SK-N-SH treated with all-trans-retinoic acid at 6 μM for 48 hours (cell line): ENCODE results near the gene PLCL2.

Source experiments
- ATAC-seq: fragments of 200-7000 bp; cut with Tn5 transposase; 3 replicates; pipeline ENCODE4 v1.9.1; 2020; ENCODE audit warnings: mild to moderate bottlenecking, moderate library complexity
- ARNTL ChIP-seq: fragments of 450-650 bp; formaldehyde crosslinking; IDR thresholded peaks from 2 replicates; pipeline ENCODE4 v1.5.0; 2020; ENCODE audit warnings: low read depth, mild to moderate bottlenecking, moderate library complexity, borderline replicate concordance
- CREB5 ChIP-seq: fragments of 250-450 bp; sonication (Bioruptor Pico); IDR thresholded peaks from 2 replicates; pipeline ENCODE4 v1.5.1; 2020; ENCODE audit warnings: low read depth, mild to moderate bottlenecking, moderate library complexity
- CSDC2 ChIP-seq: fragments of 250-450 bp; sonication (Bioruptor Pico); IDR thresholded peaks from 2 replicates; pipeline ENCODE4 v1.5.0; 2020; ENCODE audit warnings: mild to moderate bottlenecking, moderate library complexity
- CSRNP3 ChIP-seq: fragments of 250-450 bp; sonication (Bioruptor Pico); IDR thresholded peaks from 2 replicates; pipeline ENCODE4 v1.5.1; 2021; ENCODE audit warnings: mild to moderate bottlenecking, moderate library complexity
- GLIS3 ChIP-seq: fragments of 250-450 bp; sonication (Bioruptor Pico); IDR thresholded peaks from 2 replicates; pipeline ENCODE4 v1.5.0; 2020; ENCODE audit warnings: mild to moderate bottlenecking, moderate library complexity
- ISL1 ChIP-seq: fragments of 250-450 bp; sonication (Bioruptor Pico); IDR thresholded peaks from 2 replicates; pipeline ENCODE4 v2.1.2; 2022; ENCODE audit warnings: mild to moderate bottlenecking, moderate library complexity
- OSR1 ChIP-seq: fragments of 250-450 bp; sonication (Bioruptor Pico); IDR thresholded peaks from 2 replicates; pipeline ENCODE4 v1.8.0; 2022; ENCODE audit warnings: moderate library complexity, mild to moderate bottlenecking, inconsistent platforms
- PATZ1 ChIP-seq: fragments of 250-450 bp; sonication (Bioruptor Pico); IDR thresholded peaks from 2 replicates; pipeline ENCODE4 v1.8.0; 2020; ENCODE audit warnings: mild to moderate bottlenecking, moderate library complexity, borderline replicate concordance
- POU6F1 ChIP-seq: fragments of 250-450 bp; sonication (Bioruptor Pico); IDR thresholded peaks from 2 replicates; pipeline ENCODE4 v1.8.0; 2021; ENCODE audit warnings: low read depth, mild to moderate bottlenecking, moderate library complexity, borderline replicate concordance
- PPARA ChIP-seq: fragments of 250-450 bp; sonication (Bioruptor Pico); IDR thresholded peaks from 2 replicates; pipeline ENCODE4 v1.5.0; 2020; ENCODE audit warnings: mild to moderate bottlenecking, borderline replicate concordance
- RARB ChIP-seq: fragments of 250-450 bp; sonication (Bioruptor Pico); IDR thresholded peaks from 2 replicates; pipeline ENCODE4 v1.8.0; 2021; ENCODE audit warnings: mild to moderate bottlenecking, moderate library complexity
- SNAI2 ChIP-seq: fragments of 250-450 bp; sonication (Bioruptor Pico); IDR thresholded peaks from 2 replicates; pipeline ENCODE4 v1.5.0; 2020; ENCODE audit warnings: mild to moderate bottlenecking, moderate library complexity
- TCF4 ChIP-seq: fragments of 250-450 bp; sonication (Bioruptor Pico); IDR thresholded peaks from 2 replicates; pipeline ENCODE4 v1.8.0; 2021; ENCODE audit warnings: mild to moderate bottlenecking, moderate library complexity, borderline replicate concordance
- TOX ChIP-seq: fragments of 250-450 bp; sonication (Bioruptor Pico); IDR thresholded peaks from 2 replicates; pipeline ENCODE4 v1.8.0; 2021; ENCODE audit warnings: mild to moderate bottlenecking, moderate library complexity, borderline replicate concordance
- ZC3H10 ChIP-seq: fragments of 250-450 bp; sonication (Bioruptor Pico); IDR thresholded peaks from 2 replicates; pipeline ENCODE4 v1.5.1; 2021; ENCODE audit warnings: mild to moderate bottlenecking, moderate library complexity
- ZFP3 ChIP-seq: fragments of 250-450 bp; sonication (Bioruptor Pico); IDR thresholded peaks from 2 replicates; pipeline ENCODE4 v1.5.0; 2020; ENCODE audit warnings: mild to moderate bottlenecking, moderate library complexity
- ZFP30 ChIP-seq: fragments of 450-650 bp; formaldehyde crosslinking; IDR thresholded peaks from 2 replicates; pipeline ENCODE4 v1.5.0; 2022; ENCODE audit warnings: mild to moderate bottlenecking, moderate library complexity
- ZNF565 ChIP-seq: fragments of 450-650 bp; formaldehyde crosslinking; conservative IDR thresholded peaks from 2 replicates; pipeline ENCODE4 v1.5.0; 2020; ENCODE audit warnings: low read depth, mild to moderate bottlenecking, moderate library complexity
- ZNF70 ChIP-seq: fragments of 450-650 bp; formaldehyde crosslinking; IDR thresholded peaks from 2 replicates; pipeline ENCODE4 v1.5.0; 2020; ENCODE audit warnings: mild to moderate bottlenecking, moderate library complexity

PLCL2 gene

DNA sequence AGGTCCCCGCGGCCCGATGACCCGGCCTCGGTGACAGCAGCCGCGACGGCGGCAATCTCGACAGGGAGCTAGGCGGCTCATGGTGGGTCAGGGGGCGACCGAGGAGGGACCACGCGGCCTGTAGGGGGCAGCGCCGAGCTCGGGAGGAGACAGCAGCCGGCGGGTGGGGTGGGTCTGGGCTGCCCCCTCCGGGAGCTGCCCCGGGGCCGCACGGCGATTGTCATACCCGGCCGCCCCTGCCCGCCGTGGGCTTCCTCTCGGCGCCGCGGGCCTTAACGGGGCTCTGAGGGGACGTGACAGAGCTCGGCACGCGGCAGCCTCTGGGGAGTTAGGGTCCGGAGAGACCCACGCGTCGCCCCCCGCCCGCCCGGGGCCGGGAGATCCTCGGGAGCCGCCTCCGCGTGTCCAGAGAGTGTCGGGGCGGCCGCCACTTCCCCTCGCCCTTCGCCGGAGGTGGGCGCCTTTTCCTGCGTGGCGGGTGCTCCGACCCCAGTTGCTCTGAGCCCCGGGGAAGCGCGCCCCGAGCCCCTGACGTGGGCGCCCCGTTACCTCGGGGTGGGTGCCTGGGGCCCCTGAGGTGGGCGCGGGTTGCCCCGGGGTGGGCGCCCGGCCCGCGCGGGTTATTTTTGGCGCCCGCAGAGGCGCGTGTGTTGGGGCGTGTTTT, 539 bp upstream of the PLCL2 start:
- TF ChIP-seq TCF4 (CRISPR knock-in tag) (no peak), GLIS3 (CRISPR knock-in tag) (no peak), PATZ1 (CRISPR knock-in tag) (peak; percentile 39; the same call in 1 of the 2 replicates), TOX (CRISPR knock-in tag) (no peak)
- ATAC-seq, result peak; percentile 81

DNA sequence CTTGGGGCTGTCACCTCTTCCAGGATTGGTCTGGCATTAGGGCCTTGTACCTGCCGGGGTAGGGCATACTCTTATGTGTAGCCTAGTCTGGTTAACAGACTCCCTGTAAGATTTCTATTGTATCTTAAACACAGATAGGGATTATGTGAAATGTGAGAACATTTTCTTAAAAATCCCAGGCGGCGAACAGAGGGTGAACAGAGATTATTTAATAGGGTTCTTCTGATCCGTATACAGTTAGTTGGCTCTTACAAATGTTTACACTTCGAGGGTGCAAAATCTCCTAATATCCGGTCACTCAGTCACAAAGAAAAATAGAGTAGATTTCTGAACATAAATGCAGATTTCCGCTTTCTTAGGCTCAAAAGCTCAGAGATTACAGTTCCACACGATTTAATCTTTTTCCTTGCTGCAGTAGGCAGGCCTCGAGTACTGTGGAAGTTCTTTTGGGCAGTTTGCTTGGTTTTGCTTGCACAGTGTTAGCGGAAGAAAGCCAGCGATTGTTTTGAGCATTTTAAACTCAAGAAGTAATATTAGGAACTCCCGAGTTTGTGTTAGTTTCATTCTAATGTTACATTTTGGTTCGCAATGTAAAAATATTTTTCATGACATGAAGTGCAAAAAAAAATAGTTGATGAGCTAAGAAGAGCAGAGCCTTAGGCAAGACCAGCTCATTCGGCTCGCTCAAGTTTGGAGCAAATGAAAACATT, 993 bp downstream of the PLCL2 start:
- TF ChIP-seq ZC3H10 (CRISPR knock-in tag) (no peak), RARB (CRISPR knock-in tag) (no peak), SNAI2 (no peak), POU6F1 (CRISPR knock-in tag) (no peak), PATZ1 (CRISPR knock-in tag) (no peak), OSR1 (CRISPR knock-in tag) (no peak), CSRNP3 (CRISPR knock-in tag) (no peak)
- TF ChIP-seq, all 23 proteins: peak for 0
- no peak for ATAC-seq

DNA sequence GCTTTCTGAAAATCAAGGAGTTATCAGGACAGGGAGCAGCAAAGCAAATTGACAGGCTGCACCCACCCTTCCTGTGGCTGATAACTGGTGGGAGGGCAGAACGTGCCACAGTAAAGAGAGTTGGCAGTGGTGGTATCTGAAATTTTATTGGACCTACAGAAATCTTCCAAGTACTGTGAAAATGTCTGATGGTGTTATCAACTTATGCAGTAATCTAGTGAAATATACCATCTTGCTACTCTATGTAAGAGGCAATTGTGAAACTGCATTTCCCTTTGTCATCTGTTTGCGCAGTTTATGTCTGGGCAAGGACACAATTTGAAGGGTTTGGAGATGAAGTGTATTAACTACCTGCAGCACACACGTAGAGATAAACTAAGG, 1.5 kb downstream of the PLCL2 start:
- ATAC-seq, result no peak

More for the DNA sequence above, 1.5 kb downstream of the PLCL2 start:
- no peak for TF ChIP-seq ZFP3 (CRISPR knock-in tag)
- no peak for TF ChIP-seq RARB (CRISPR knock-in tag)
- TF ChIP-seq ZC3H10 (CRISPR knock-in tag), result no peak
- TF ChIP-seq ZNF70 (CRISPR knock-in tag), result no peak
- TF ChIP-seq TOX (CRISPR knock-in tag), result no peak
- no peak for TF ChIP-seq TCF4 (CRISPR knock-in tag)
- TF ChIP-seq CSDC2, result no peak
- no peak for TF ChIP-seq PATZ1 (CRISPR knock-in tag)
- TF ChIP-seq POU6F1 (CRISPR knock-in tag), result no peak
- TF ChIP-seq ZFP30 (CRISPR knock-in tag), result no peak
- no peak for TF ChIP-seq CREB5 (CRISPR knock-in tag)
- no peak for TF ChIP-seq SNAI2
- no peak for TF ChIP-seq CSRNP3 (CRISPR knock-in tag)
- TF ChIP-seq ISL1 (CRISPR knock-in tag), result no peak
- no peak for TF ChIP-seq PPARA
- TF ChIP-seq GLIS3 (CRISPR knock-in tag), result no peak
- TF ChIP-seq ZNF565 (CRISPR knock-in tag), result no peak
- no peak for TF ChIP-seq ARNTL (CRISPR knock-in tag)
